Keratinocyte (primary cell): ENCODE measurements around the gene STRAP.

Source experiments
- EZH2 ChIP-seq: IDR thresholded peaks from one replicate; pipeline ENCODE4 v1.6.1; 2012; ENCODE audit warnings: inconsistent platforms, mild to moderate bottlenecking, low read length, moderate library complexity
- TF ChIP-seq, protein P1 (sequence below), 3 experiments: IDR thresholded peaks in 1 of 3; conservative IDR thresholded peaks in 1 of 3; optimal IDR thresholded peaks in 1 of 3; 2 replicates in 2 of 3; 3 replicates in 1 of 3; pipeline versions ENCODE3 to v1.5.1; 2011; ENCODE audit warnings: low read length in 3 of 3, mild to moderate bottlenecking in 3 of 3, moderate library complexity in 2 of 3, control low read depth in 1 of 3, inconsistent platforms in 1 of 3; ENCODE audit not compliant: insufficient read depth in 2 of 3; ENCODE audit errors: extremely low read depth in 1 of 3

DNA sequence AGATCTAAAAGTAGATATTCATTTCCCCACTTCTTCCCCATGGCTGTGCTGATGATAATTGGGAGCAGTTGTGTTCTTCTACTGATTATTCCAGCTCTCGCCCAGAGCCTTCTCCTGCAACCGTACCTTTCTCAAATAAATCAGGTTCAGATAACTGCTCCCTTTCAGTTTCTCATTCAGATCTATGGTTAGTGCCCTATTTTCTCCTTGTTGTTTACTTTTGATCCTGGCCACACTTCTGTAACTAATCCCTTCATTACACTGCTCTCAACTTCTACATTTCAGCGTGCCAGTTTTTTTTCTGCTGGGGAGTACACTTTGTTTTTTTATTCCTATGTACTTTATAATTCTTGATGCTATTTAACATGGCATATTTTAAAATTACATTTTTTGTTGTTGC lies 2.8 kb upstream of the STRAP start:
- TF ChIP-seq, protein P1, sequence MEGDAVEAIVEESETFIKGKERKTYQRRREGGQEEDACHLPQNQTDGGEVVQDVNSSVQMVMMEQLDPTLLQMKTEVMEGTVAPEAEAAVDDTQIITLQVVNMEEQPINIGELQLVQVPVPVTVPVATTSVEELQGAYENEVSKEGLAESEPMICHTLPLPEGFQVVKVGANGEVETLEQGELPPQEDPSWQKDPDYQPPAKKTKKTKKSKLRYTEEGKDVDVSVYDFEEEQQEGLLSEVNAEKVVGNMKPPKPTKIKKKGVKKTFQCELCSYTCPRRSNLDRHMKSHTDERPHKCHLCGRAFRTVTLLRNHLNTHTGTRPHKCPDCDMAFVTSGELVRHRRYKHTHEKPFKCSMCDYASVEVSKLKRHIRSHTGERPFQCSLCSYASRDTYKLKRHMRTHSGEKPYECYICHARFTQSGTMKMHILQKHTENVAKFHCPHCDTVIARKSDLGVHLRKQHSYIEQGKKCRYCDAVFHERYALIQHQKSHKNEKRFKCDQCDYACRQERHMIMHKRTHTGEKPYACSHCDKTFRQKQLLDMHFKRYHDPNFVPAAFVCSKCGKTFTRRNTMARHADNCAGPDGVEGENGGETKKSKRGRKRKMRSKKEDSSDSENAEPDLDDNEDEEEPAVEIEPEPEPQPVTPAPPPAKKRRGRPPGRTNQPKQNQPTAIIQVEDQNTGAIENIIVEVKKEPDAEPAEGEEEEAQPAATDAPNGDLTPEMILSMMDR (optimal IDR thresholded peaks at IDR 0.05 in 1 of 3, IDR thresholded peaks at IDR 0.05 in 1 of 3, conservative IDR thresholded peaks at IDR 0.05 in 1 of 3; ENCODE audit: extremely low read depth in 1 of 3, insufficient read depth in 2 of 3, low read length in 3 of 3) = no peak
- no peak for TF ChIP-seq EZH2
